SK-N-SH (cell line): ENCODE data around the gene CLCN2. TPM values are rescaled to one million over a fixed set of nuclear protein-coding genes. Genes with fewer than 3 reads are reported as not detected.

ENCODE experiments used
- CTCF ChIA-PET: fragments of 300-600, 350-600 bp; formaldehyde crosslinking; extraction: SDS; loops from one replicate; lab custom pipeline; 2021; lab: Yijun Ruan, JAX
- POLR2A ChIA-PET: fragments of 350-600 bp; sonication (Branson Sonifier 250); formaldehyde crosslinking; extraction: SDS; loops from one replicate; lab custom pipeline; 2020; ENCODE audit warnings: antibody characterized with exemption, inconsistent platforms; lab: Yijun Ruan, JAX
- DNase-seq: peaks from one replicate; pipeline ENCODE4 v3.0.0; 2012
- H2AFZ ChIP-seq: fragments of 200-600 bp; sonication (generic); 2 replicates; pipeline ENCODE4 v1.8.1; 2016; ENCODE audit warnings: antibody characterized with exemption, mild to moderate bottlenecking, low read depth
- H3F3A ChIP-seq: fragments of 200-600 bp; sonication (generic); replicated peaks from 2 replicates; pipeline ENCODE3; 2016; ENCODE audit warnings: antibody characterized with exemption, mild to moderate bottlenecking; ENCODE audit not compliant: insufficient read depth
- H3K27ac ChIP-seq, 2 experiments: fragments of 200-500 bp in 1 of 2; fragments of 200-600 bp in 1 of 2; sonication (Bioruptor generic) in 1 of 2; sonication (generic), shearing (Covaris generic) in 1 of 2; 2 replicates each; pipeline versions ENCODE4 v1.5.1 to v1.6.1; 2014 to 2016; ENCODE audit warnings: low read depth in 2 of 2, inconsistent platforms in 1 of 2, low read length in 1 of 2, mild to moderate bottlenecking in 1 of 2, mixed read lengths in 1 of 2
- H3K27me3 ChIP-seq: fragments of 200-600 bp; sonication (generic), shearing (Covaris generic); 2 replicates; pipeline ENCODE4 v1.6.1; 2016; ENCODE audit warnings: mixed run types; ENCODE audit not compliant: insufficient read depth
- H3K36me3 ChIP-seq, 2 experiments: fragments of 200-500 bp in 1 of 2; fragments of 200-600 bp in 1 of 2; sonication (Bioruptor generic) in 1 of 2; sonication (generic) in 1 of 2; replicated peaks in 1 of 2; 2 replicates each; pipeline versions ENCODE3 to v1.5.1; 2014 to 2016; ENCODE audit warnings: low read length in 1 of 2, mild to moderate bottlenecking in 1 of 2; ENCODE audit not compliant: insufficient read depth in 2 of 2, control insufficient read depth in 1 of 2
- H3K4me1 ChIP-seq, 2 experiments: fragments of 200-500 bp in 1 of 2; fragments of 200-600 bp in 1 of 2; sonication (Bioruptor generic) in 1 of 2; sonication (generic), shearing (Covaris generic) in 1 of 2; 2 replicates each; pipeline versions ENCODE4 v1.5.1 to v1.6.1; 2014 to 2016; ENCODE audit warnings: low read depth in 1 of 2, low read length in 1 of 2, mixed run types in 1 of 2; ENCODE audit not compliant: insufficient read depth in 2 of 2, control insufficient read depth in 1 of 2
- H3K4me2 ChIP-seq: fragments of 200-600 bp; sonication (generic), shearing (Covaris generic); 2 replicates; pipeline ENCODE4 v1.6.1; 2017; ENCODE audit warnings: mixed run types
- H3K4me3 ChIP-seq, 2 experiments: fragments of 200-500 bp in 1 of 2; fragments of 200-600 bp in 1 of 2; sonication (Bioruptor generic) in 1 of 2; sonication (generic), shearing (Covaris generic) in 1 of 2; 2 replicates each; pipeline versions ENCODE4 v1.5.1 to v1.8.1; 2014 to 2016; ENCODE audit warnings: low read depth in 2 of 2, inconsistent platforms in 1 of 2, low read length in 1 of 2, mild to moderate bottlenecking in 1 of 2, mixed read lengths in 1 of 2, moderate library complexity in 1 of 2
- H3K79me2 ChIP-seq: fragments of 200-600 bp; sonication (generic); 2 replicates; pipeline ENCODE4 v1.8.1; 2017; ENCODE audit warnings: mild to moderate bottlenecking; ENCODE audit not compliant: insufficient read depth
- H3K9ac ChIP-seq: fragments of 200-600 bp; sonication (generic); 2 replicates; pipeline ENCODE4 v1.6.1; 2017; ENCODE audit warnings: mixed run types
- H3K9me2 ChIP-seq: fragments of 200-600 bp; sonication (generic); 2 replicates; pipeline ENCODE4 v1.6.1; 2017; ENCODE audit warnings: mixed run types
- H3K9me3 ChIP-seq: fragments of 200-600 bp; sonication (generic); 2 replicates; pipeline ENCODE4 v1.6.1; 2017; ENCODE audit warnings: mixed run types, mild to moderate bottlenecking, moderate library complexity
- H4K20me1 ChIP-seq: fragments of 200-600 bp; sonication (generic); 2 replicates; pipeline ENCODE4 v1.6.1; 2017; ENCODE audit warnings: mild to moderate bottlenecking, mixed run types; ENCODE audit not compliant: insufficient read depth
- CHD2 ChIP-seq: fragments of 150-350 bp; IDR thresholded peaks from 2 replicates; pipeline ENCODE4 v1.6.1; 2018; ENCODE audit warnings: low read length; ENCODE audit not compliant: partially characterized antibody
- EP300 ChIP-seq, 2 experiments: IDR thresholded peaks; 2 replicates each; pipeline versions ENCODE4 v1.4.0 to v1.6.1; 2012; ENCODE audit warnings: borderline replicate concordance in 1 of 2, low read depth in 1 of 2, low read length in 1 of 2
- EZH2phosphoT487 ChIP-seq: fragments of 200-600 bp; sonication (generic); IDR thresholded peaks from 2 replicates; pipeline ENCODE4 v1.6.1; 2017; ENCODE audit warnings: low read depth, mixed run types, mild to moderate bottlenecking, antibody characterized with exemption, moderate library complexity, borderline replicate concordance
- GABPA ChIP-seq: IDR thresholded peaks from 2 replicates; pipeline ENCODE4 v1.4.0; 2012; ENCODE audit warnings: low read depth, mild to moderate bottlenecking
- GATA2 ChIP-seq: sonication (generic); formaldehyde crosslinking; IDR thresholded peaks from 2 replicates; pipeline ENCODE4 v1.5.0; 2020; ENCODE audit warnings: mild to moderate bottlenecking, missing genetic modification reagents
- MXI1 ChIP-seq: IDR thresholded peaks from 2 replicates; pipeline ENCODE4 v1.6.1; 2012; ENCODE audit warnings: mild to moderate bottlenecking, low read depth, low read length, improper control_type of control experiment
- NFIC ChIP-seq: IDR thresholded peaks from 2 replicates; pipeline ENCODE4 v1.4.0; 2012; ENCODE audit warnings: borderline replicate concordance
- POLR2AphosphoS5 ChIP-seq: IDR thresholded peaks from 2 replicates; pipeline ENCODE4 v1.6.1; 2012; ENCODE audit warnings: low read depth, low read length
- RAD21 ChIP-seq: IDR thresholded peaks from 2 replicates; pipeline ENCODE4 v1.6.1; 2012; ENCODE audit warnings: mild to moderate bottlenecking, low read length
- RFX5 ChIP-seq: IDR thresholded peaks from 2 replicates; pipeline ENCODE4 v1.6.1; 2012; ENCODE audit warnings: mild to moderate bottlenecking, improper control_type of control experiment, low read length
- RXRA ChIP-seq: IDR thresholded peaks from 2 replicates; pipeline ENCODE4 v1.4.0; 2012; ENCODE audit warnings: low read depth, mild to moderate bottlenecking, borderline replicate concordance
- SMC3 ChIP-seq: IDR thresholded peaks from 2 replicates; pipeline ENCODE4 v1.6.1; 2012; ENCODE audit warnings: low read depth, low read length, improper control_type of control experiment
- WGBS: methylation state at CpG from one replicate; pipeline ENCODE4 v1.1.6; 2017; ENCODE audit warnings: low lambda C conversion rate; 5-methylcytosine and 5-hydroxymethylcytosine counted together
- polyA plus RNA-seq, 3 experiments: library from polyadenylated mRNA; depleted of rRNA; stranded (reverse); fragments of >200 nt; gene quantifications; 2 replicates each; pipeline ENCODE4 v1.2.3, GENCODE V29; 2012
- TF ChIP-seq, protein P1 (sequence below): IDR thresholded peaks from 2 replicates; pipeline ENCODE4 v1.4.0; 2012; ENCODE audit warnings: low read depth, borderline replicate concordance
- TF ChIP-seq, protein P2 (sequence below): IDR thresholded peaks from 2 replicates; pipeline ENCODE4 v1.6.1; 2012; ENCODE audit warnings: mild to moderate bottlenecking, low read depth, low read length, moderate library complexity
- TF ChIP-seq, protein P3 (sequence below): fragments of 150-350 bp; IDR thresholded peaks from 2 replicates; pipeline ENCODE4 v1.6.1; 2017; ENCODE audit warnings: antibody characterized with exemption, low read length, low read depth, borderline replicate concordance

CLCN2 gene
- polyA plus RNA-seq, 1 of the 3 experiments (the other 2 are of a cell fraction): 9.1 TPM

DNA sequence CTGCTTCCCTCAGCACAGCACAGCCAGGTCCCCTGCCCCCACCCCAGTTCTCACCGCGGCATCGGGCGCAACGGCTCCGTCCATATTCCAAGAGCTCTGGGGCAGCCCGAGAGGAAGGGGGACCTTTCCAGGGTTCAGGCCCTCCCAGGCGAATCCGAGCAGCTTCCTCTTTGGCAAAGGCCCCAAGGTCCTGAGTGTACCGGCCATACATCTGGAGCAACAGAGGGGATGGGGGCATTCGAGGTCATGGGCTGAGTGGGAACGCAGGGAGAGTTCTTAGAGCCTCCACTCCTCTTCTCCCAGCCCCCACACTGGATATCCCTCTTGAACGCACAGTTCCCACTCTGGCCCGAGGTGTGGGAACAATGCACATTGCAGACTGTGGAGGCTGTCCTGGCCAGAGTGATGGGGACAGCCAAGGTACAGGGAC is 2.5 kb downstream of the CLCN2 start:
- Histone ChIP-seq H3K27ac (no peak overlapping the region), H3K4me2 (no peak overlapping the region), H3K9ac (no peak overlapping the region), H3K79me2 (peaks cover 25% of the 10 kb centered on the region), H3K36me3 (peaks cover 0 to 21% of the 10 kb centered on the region in 2 experiments), H4K20me1 (0 out of 2 replicates have a peak, but pooled peaks cover 2% of the 10 kb centered on the region), H3K4me1 (peaks cover 4 to 15% of the 10 kb centered on the region in 2 experiments; a peak in 2 of 4 replicates), H3K27me3 (no peaks in the 10 kb centered on the region), H2AFZ (no peak overlapping the region), H3K9me2 (no peaks in the 10 kb centered on the region), H3K4me3 (no peak overlapping the region), H3K9me3 (no peaks in the 10 kb centered on the region), H3F3A (peaks cover 10% of the 10 kb centered on the region)
- no peak for DNase-seq
- TF ChIP-seq, protein P1, sequence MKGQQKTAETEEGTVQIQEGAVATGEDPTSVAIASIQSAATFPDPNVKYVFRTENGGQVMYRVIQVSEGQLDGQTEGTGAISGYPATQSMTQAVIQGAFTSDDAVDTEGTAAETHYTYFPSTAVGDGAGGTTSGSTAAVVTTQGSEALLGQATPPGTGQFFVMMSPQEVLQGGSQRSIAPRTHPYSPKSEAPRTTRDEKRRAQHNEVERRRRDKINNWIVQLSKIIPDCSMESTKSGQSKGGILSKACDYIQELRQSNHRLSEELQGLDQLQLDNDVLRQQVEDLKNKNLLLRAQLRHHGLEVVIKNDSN: no peak
- TF ChIP-seq, protein P2, sequence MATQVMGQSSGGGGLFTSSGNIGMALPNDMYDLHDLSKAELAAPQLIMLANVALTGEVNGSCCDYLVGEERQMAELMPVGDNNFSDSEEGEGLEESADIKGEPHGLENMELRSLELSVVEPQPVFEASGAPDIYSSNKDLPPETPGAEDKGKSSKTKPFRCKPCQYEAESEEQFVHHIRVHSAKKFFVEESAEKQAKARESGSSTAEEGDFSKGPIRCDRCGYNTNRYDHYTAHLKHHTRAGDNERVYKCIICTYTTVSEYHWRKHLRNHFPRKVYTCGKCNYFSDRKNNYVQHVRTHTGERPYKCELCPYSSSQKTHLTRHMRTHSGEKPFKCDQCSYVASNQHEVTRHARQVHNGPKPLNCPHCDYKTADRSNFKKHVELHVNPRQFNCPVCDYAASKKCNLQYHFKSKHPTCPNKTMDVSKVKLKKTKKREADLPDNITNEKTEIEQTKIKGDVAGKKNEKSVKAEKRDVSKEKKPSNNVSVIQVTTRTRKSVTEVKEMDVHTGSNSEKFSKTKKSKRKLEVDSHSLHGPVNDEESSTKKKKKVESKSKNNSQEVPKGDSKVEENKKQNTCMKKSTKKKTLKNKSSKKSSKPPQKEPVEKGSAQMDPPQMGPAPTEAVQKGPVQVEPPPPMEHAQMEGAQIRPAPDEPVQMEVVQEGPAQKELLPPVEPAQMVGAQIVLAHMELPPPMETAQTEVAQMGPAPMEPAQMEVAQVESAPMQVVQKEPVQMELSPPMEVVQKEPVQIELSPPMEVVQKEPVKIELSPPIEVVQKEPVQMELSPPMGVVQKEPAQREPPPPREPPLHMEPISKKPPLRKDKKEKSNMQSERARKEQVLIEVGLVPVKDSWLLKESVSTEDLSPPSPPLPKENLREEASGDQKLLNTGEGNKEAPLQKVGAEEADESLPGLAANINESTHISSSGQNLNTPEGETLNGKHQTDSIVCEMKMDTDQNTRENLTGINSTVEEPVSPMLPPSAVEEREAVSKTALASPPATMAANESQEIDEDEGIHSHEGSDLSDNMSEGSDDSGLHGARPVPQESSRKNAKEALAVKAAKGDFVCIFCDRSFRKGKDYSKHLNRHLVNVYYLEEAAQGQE: no peak
- TF ChIP-seq, protein P3, sequence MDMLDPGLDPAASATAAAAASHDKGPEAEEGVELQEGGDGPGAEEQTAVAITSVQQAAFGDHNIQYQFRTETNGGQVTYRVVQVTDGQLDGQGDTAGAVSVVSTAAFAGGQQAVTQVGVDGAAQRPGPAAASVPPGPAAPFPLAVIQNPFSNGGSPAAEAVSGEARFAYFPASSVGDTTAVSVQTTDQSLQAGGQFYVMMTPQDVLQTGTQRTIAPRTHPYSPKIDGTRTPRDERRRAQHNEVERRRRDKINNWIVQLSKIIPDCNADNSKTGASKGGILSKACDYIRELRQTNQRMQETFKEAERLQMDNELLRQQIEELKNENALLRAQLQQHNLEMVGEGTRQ: no peak
- TF ChIP-seq EP300 (IDR thresholded peaks at IDR 0.05; ENCODE audit: borderline replicate concordance in 1 of 2, low read depth in 1 of 2, low read length in 1 of 2) (no peak), MXI1 (no peak), GABPA (no peak), NFIC (no peak), GATA2 (CRISPR knock-in tag) (no peak), RAD21 (no peak), SMC3 (no peak), EZH2phosphoT487 (no peak), POLR2AphosphoS5 (no peak), RXRA (no peak), RFX5 (no peak), CHD2 (no peak)
- ChIA-PET POLR2A (no interaction called here), CTCF (interaction anchor here (0.8 to 1.4 kb wide), 3 partner anchors 8 to 109 kb away, joined by 3 to 4 read pairs (median 4); partner anchors contain the start of gene EEF1AKMT4)
- 93% methylated on average over 14 of the region's 14 CpGs for WGBS
